DOHH2 (cell line): ENCODE data around the gene ZNF571.

Experiments used
- H3F3A ChIP-seq: fragments of 200-600 bp; sonication (generic), shearing (Covaris generic); 2 replicates; pipeline ENCODE4 v1.6.0; 2016; ENCODE audit warnings: antibody characterized with exemption, mild to moderate bottlenecking; ENCODE audit not compliant: control insufficient read depth, insufficient read depth
- H3K27ac ChIP-seq: fragments of 200-600 bp; sonication (generic); 2 replicates; pipeline ENCODE4 v1.5.1; 2014; ENCODE audit warnings: low read depth, mild to moderate bottlenecking, low read length, moderate library complexity
- H3K27me3 ChIP-seq: fragments of 200-600 bp; sonication (generic); 2 replicates; pipeline ENCODE4 v1.6.1; 2014; ENCODE audit warnings: mild to moderate bottlenecking, low read length, mixed read lengths; ENCODE audit not compliant: control insufficient read depth
- H3K36me3 ChIP-seq: fragments of 200-600 bp; sonication (generic); 2 replicates; pipeline ENCODE4 v1.6.1; 2014; ENCODE audit warnings: mild to moderate bottlenecking, low read length, moderate library complexity, mixed read lengths; ENCODE audit not compliant: control insufficient read depth
- H3K4me1 ChIP-seq: fragments of 200-600 bp; sonication (generic); 2 replicates; pipeline ENCODE4 v1.6.1; 2014; ENCODE audit warnings: mild to moderate bottlenecking, low read length, mixed read lengths; ENCODE audit not compliant: control insufficient read depth
- H3K4me2 ChIP-seq: fragments of 200-600 bp; sonication (generic); 2 replicates; pipeline ENCODE4 v1.6.0; 2014; ENCODE audit warnings: mild to moderate bottlenecking, low read length, moderate library complexity
- H3K4me3 ChIP-seq: fragments of 200-600 bp; sonication (generic); 2 replicates; pipeline ENCODE4 v1.5.1; 2014; ENCODE audit warnings: mild to moderate bottlenecking, low read length, mixed read lengths
- H3K79me2 ChIP-seq: fragments of 200-600 bp; sonication (generic); 2 replicates; pipeline ENCODE4 v1.6.1; 2014; ENCODE audit warnings: mild to moderate bottlenecking, low read length, mixed read lengths; ENCODE audit not compliant: control insufficient read depth
- H3K9me2 ChIP-seq: fragments of 200-600 bp; sonication (generic); replicated peaks from 2 replicates; pipeline ENCODE4 v1.6.1; 2014; ENCODE audit warnings: mild to moderate bottlenecking, low read length, mixed read lengths; ENCODE audit not compliant: control insufficient read depth
- H3K9me3 ChIP-seq: fragments of 200-600 bp; sonication (generic); 2 replicates; pipeline ENCODE4 v1.6.1; 2014; ENCODE audit warnings: antibody characterized with exemption, low read length, mixed read lengths; ENCODE audit not compliant: control insufficient read depth, insufficient read depth
- H4K20me1 ChIP-seq: fragments of 200-600 bp; sonication (generic); 2 replicates; pipeline ENCODE4 v1.6.0; 2014; ENCODE audit warnings: low read depth, mild to moderate bottlenecking, antibody characterized with exemption, low read length, moderate library complexity; ENCODE audit not compliant: control insufficient read depth, insufficient read depth
- EZH2phosphoT487 ChIP-seq: fragments of 200-600 bp; sonication (generic); IDR thresholded peaks from 2 replicates; pipeline ENCODE4 v1.6.1; 2017; ENCODE audit warnings: borderline replicate concordance, mild to moderate bottlenecking, antibody characterized with exemption, low read length, moderate library complexity, mixed read lengths
- TF ChIP-seq, protein P1 (sequence below): fragments of 200-600 bp; sonication (generic); IDR thresholded peaks from one replicate; pipeline ENCODE4 v1.5.1; 2014; ENCODE audit warnings: antibody characterized with exemption, mild to moderate bottlenecking, low read depth, low read length; ENCODE audit not compliant: poor library complexity, severe bottlenecking

The ZNF571 gene

GRCh38 chr19:37564624-37565369 lies 29.8 kb downstream of the ZNF571 start:
- H3K27ac ChIP-seq = no peak overlapping the region
- TF ChIP-seq, protein P1, sequence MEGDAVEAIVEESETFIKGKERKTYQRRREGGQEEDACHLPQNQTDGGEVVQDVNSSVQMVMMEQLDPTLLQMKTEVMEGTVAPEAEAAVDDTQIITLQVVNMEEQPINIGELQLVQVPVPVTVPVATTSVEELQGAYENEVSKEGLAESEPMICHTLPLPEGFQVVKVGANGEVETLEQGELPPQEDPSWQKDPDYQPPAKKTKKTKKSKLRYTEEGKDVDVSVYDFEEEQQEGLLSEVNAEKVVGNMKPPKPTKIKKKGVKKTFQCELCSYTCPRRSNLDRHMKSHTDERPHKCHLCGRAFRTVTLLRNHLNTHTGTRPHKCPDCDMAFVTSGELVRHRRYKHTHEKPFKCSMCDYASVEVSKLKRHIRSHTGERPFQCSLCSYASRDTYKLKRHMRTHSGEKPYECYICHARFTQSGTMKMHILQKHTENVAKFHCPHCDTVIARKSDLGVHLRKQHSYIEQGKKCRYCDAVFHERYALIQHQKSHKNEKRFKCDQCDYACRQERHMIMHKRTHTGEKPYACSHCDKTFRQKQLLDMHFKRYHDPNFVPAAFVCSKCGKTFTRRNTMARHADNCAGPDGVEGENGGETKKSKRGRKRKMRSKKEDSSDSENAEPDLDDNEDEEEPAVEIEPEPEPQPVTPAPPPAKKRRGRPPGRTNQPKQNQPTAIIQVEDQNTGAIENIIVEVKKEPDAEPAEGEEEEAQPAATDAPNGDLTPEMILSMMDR = no peak
- TF ChIP-seq EZH2phosphoT487 = no peak
- H3K4me1 ChIP-seq = no peaks in the 10 kb centered on the region
- peaks cover 56% of the 10 kb centered on the region for H3K9me3 ChIP-seq
- H3K36me3 ChIP-seq = 0 out of 2 replicates have a peak, but pooled peaks cover 2% of the 10 kb centered on the region
- no peaks in the 10 kb centered on the region for H3K27me3 ChIP-seq
- H3K4me3 ChIP-seq = no peak overlapping the region
- no peaks in the 10 kb centered on the region for H4K20me1 ChIP-seq
- H3K9me2 ChIP-seq = no peaks in the 10 kb centered on the region
- H3K4me2 ChIP-seq = no peak overlapping the region
- H3F3A ChIP-seq = no peaks in the 10 kb centered on the region
- no peaks in the 10 kb centered on the region for H3K79me2 ChIP-seq

- no peak for TF ChIP-seq EZH2phosphoT487
- TF ChIP-seq, protein P1 = no peak
- Histone ChIP-seq H3K4me1 (no peaks in the 10 kb centered on the region), H3K9me3 (peaks cover 50% of the 10 kb centered on the region), H4K20me1 (no peaks in the 10 kb centered on the region), H3K9me2 (no peaks in the 10 kb centered on the region), H3K27ac (no peak overlapping the region), H3K4me2 (no peak overlapping the region), H3K79me2 (no peaks in the 10 kb centered on the region), H3F3A (no peaks in the 10 kb centered on the region), H3K4me3 (no peak overlapping the region), H3K36me3 (0 out of 2 replicates have a peak, but pooled peaks cover 2% of the 10 kb centered on the region), H3K27me3 (no peaks in the 10 kb centered on the region)
These were observed 31.1 kb downstream of the ZNF571 start for GRCh38 chr19:37563518-37563917.

GRCh38 chr19:37551129-37551993 lies 43.2 kb downstream of the ZNF571 start:
- TF ChIP-seq, protein P1 = peak; percentile 72
- no peak for TF ChIP-seq EZH2phosphoT487
- H3K9me3 ChIP-seq = peaks cover 46% of the 10 kb centered on the region
- H3K4me2 ChIP-seq = peak overlapping the region; percentile 81
- no peaks in the 10 kb centered on the region for H3F3A ChIP-seq
- no peaks in the 10 kb centered on the region for H3K79me2 ChIP-seq
- H3K27ac ChIP-seq = no peak overlapping the region
- H3K4me1 ChIP-seq = 0 out of 2 replicates have a peak, but pooled peaks cover 7% of the 10 kb centered on the region
- H3K27me3 ChIP-seq = no peaks in the 10 kb centered on the region
- no peaks in the 10 kb centered on the region for H4K20me1 ChIP-seq
- H3K9me2 ChIP-seq = no peaks in the 10 kb centered on the region
- H3K36me3 ChIP-seq = no peaks in the 10 kb centered on the region
- peak overlapping the region; percentile 80 for H3K4me3 ChIP-seq
